GM19239 (cell line): ENCODE measurements around the gene AFF3.
"Not testable (repeated sequence)": the region's sequence is repeated elsewhere in the genome, so short reads cannot be mapped to it uniquely, and the experiment has no call there.

ENCODE experiments used
- DNase-seq: peaks from one replicate; pipeline ENCODE4 v3.0.0; 2011; ENCODE audit warnings: low spot score; ENCODE audit not compliant: insufficient read length
- FAIRE-seq: peaks from 2 replicates; lab custom pipeline; 2011; peaks lifted over from hg19 to GRCh38; lab: Jason Lieb, UNC

AFF3 gene

DNA sequence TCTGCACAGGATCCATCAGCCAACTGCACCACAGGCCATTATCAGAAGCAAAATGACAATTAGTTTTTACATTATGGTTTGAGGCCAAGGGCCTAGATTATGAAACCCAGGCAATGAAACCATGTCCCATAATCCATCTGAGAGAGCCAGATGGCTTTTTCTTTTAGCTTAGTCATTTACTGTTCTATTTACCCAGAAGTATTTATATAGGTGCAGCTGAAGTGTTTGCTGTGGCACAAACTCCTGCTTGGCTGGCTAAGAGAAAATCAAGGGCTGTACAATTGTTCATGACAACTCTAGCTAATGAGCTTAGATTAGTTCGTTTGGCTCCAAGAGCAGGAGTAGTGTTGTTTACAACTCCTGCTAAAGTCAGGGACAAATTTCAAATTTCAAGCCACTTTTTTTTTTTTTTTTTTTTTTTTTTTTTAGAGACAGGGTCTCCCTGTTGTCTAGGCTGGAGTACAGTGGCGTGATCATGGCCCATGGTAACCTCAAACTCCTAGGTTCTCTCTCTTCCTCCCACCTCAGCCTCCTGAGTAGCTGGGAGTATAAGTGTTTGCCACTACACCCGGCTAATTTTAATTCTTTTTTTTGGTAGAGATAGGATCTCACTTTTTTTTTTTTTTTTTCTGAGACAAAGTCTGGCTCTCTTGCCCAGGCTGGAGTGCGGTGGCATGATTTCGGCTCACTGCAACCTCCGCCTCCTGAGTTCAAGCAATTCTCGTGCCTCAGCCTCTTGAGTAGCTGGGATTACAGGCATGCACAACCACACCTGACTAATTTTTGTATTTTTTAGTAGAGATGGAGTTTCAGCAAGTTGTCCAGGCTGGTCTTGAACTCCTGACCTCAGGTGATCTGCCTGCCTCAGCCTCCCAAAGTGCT, 634.2 kb downstream of the AFF3 start:
- DNase-seq (no peak), FAIRE-seq (no peak)

DNA sequence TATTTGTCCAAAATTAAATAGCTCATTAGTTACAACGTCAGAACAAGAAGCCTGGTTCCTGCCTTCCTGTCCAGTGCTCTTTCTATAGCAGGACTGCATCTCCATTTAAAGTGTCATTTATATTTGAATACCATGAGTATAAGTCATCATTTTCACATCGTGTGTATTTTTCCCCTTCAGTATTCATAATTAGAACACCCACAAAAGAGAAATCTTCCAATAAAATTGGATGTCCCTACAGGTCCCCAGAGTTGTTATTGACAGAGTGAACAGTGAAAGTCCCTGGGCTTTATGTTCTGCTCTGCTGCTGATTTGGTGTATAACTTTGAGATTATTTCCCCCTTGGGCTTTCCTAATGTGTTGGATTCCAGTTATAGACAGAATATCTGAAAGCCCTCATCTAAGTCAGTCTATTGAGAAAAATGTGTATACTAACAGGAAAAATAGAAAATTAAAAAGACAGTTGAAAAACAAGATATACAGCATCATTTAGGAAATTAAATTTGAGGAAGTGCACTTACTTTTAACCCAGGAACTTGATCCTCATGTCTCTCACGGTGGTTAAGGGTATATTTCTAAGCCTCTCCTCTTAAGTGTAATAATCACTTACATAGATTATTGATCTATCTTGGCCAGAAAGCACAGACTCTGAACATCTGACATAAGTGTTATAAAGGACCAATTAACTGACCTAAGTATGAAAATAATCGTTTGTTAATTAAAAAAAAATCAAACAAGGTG, 637.4 kb downstream of the AFF3 start:
- FAIRE-seq: no peak
- DNase-seq: no peak

DNA sequence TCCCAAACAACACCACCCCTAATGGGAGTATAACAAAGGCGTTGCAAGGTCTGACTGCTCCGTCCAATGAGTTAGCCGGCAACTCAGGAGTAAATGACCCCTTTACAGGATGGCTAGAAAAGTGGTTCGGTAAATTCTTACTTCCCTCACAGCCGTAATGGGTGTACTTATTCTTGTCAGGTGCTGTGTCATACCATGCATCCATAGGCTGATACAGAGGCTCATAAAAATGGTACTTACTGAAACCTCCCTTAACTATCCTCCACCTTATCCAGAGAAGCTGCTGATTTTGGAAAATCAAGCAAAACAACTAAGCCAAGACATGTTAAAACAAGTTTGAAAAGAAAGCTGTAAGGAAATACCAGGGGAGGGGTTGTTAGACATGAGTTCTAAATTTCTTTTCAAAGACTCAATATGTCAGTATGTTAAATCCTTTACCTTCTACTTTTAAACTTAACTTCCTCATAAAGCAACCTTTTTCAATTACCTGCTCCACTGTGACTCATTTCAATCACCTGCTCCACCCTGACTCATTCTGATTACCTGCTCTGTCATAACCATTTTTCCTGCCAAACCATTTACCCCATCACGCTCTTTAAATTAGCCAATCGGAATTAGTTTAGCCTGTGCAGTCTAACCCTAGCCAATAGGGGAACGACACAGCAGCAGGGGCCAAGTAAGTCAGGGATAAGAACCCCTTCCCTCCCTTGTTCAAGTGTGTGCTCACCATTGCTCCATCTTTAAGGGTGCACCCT, 638.6 kb downstream of the AFF3 start:
- FAIRE-seq, DNase-seq: not testable (repeated sequence)

DNA sequence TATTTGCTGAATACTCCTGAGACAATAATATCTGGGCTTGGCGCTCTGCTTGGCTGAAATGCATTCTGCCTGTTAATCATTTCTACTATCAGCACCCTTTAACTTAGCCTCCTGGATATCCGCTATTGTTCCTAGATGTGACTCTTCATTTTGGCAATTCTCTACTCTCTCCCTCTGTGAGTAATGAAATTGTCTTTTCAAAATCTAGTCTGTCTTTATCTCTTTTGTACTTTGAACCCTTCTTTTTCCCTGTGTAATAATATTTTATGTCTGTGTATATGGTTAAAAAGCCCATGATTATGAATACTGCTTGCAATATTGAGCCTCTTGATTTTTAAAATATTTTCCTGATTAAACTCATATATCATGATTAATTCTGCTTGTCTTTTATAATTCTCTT, 646.4 kb downstream of the AFF3 start:
- DNase-seq (no peak), FAIRE-seq (no peak)
